GM13976 (cell line): ENCODE results near the gene DCUN1D2.
A peak's percentile ranks its signal among the peaks of the same experiment; 100 is the strongest.

Experiments
- DNase-seq: peaks from one replicate; pipeline ENCODE4 v3.0.0; 2012; ENCODE audit warnings: low spot score
- CTCF ChIP-seq: IDR thresholded peaks from 2 replicates; pipeline ENCODE4 v1.5.1; 2012; ENCODE audit warnings: borderline replicate concordance, mild to moderate bottlenecking; ENCODE audit not compliant: insufficient read depth; ENCODE audit errors: extremely low read depth, missing control alignments, control extremely low read depth
- in situ Hi-C: fragments of 300-500 bp; cut with MboI; formaldehyde crosslinking; loops from one replicate; pipeline ENCODE4 v1.12.0; 2022; ENCODE audit warnings: low sequenced_read_pairs, mixed read lengths, inconsistent platforms; ENCODE audit not compliant: unreplicated experiment

The DCUN1D2 gene

GRCh38 chr13:113460599-113460998 is 29.9 kb downstream of the DCUN1D2 start:
- DNase-seq: no peak
- no peak for TF ChIP-seq CTCF
- in situ Hi-C loops: no loop called here

- in situ Hi-C loops: no loop called here
- TF ChIP-seq CTCF: no peak
- no peak for DNase-seq
These were observed 30.4 kb downstream of the DCUN1D2 start for GRCh38 chr13:113460064-113460555.

GRCh38 chr13:113458253-113459065 is 32.1 kb downstream of the DCUN1D2 start:
- in situ Hi-C loops: no loop called here
- DNase-seq: peak; percentile 49
- TF ChIP-seq CTCF: peak; percentile 16

- in situ Hi-C loops: no loop called here
- DNase-seq: no peak
- no peak for TF ChIP-seq CTCF
These were observed 33.0 kb downstream of the DCUN1D2 start for GRCh38 chr13:113457510-113457909.

- no peak for TF ChIP-seq CTCF
- no peak for DNase-seq
- in situ Hi-C loops: no loop called here
These were observed 34.3 kb downstream of the DCUN1D2 start for GRCh38 chr13:113456116-113456702.

- in situ Hi-C loops: no loop called here
- DNase-seq: no peak
- no peak for TF ChIP-seq CTCF
These were observed 35.1 kb downstream of the DCUN1D2 start for GRCh38 chr13:113455384-113455783.
